Fibroblast of gingiva (primary cell): ENCODE results near the gene P2RY6.
A peak's percentile ranks its signal among the peaks of the same experiment; 100 is the strongest.

Source experiments
- DNase-seq: peaks from one replicate; pipeline ENCODE4 v3.0.0-alpha.2; 2011; ENCODE audit warnings: low read depth

The P2RY6 gene

GRCh38 chr11:73281201-73281741, 9.1 kb downstream of the P2RY6 start:
- no peak for DNase-seq

- no peak for DNase-seq
Observed at GRCh38 chr11:73281796-73282660, 9.9 kb downstream of the P2RY6 start.

- no peak for DNase-seq
Observed at GRCh38 chr11:73283276-73284000, 11.3 kb downstream of the P2RY6 start.

GRCh38 chr11:73284106-73284505, 12.0 kb downstream of the P2RY6 start:
- DNase-seq: no peak

- no peak for DNase-seq
Observed at GRCh38 chr11:73285721-73286120, 13.6 kb downstream of the P2RY6 start.

GRCh38 chr11:73286240-73286810, 14.2 kb downstream of the P2RY6 start:
- DNase-seq: no peak

- no peak for DNase-seq
Observed at GRCh38 chr11:73287400-73288101, 15.4 kb downstream of the P2RY6 start.

- no peak for DNase-seq
Observed at GRCh38 chr11:73288192-73288872, 16.2 kb downstream of the P2RY6 start.

GRCh38 chr11:73288873-73289707, 17.0 kb downstream of the P2RY6 start:
- peak; percentile 63 for DNase-seq

GRCh38 chr11:73290536-73290935, 18.4 kb downstream of the P2RY6 start:
- DNase-seq: no peak

GRCh38 chr11:73291196-73291595, 19.1 kb downstream of the P2RY6 start:
- DNase-seq: no peak

- no peak for DNase-seq
Observed at GRCh38 chr11:73291781-73292524, 19.8 kb downstream of the P2RY6 start.

GRCh38 chr11:73292525-73292894, 20.4 kb downstream of the P2RY6 start:
- DNase-seq: no peak

- no peak for DNase-seq
Observed at GRCh38 chr11:73293356-73293936, 21.3 kb downstream of the P2RY6 start.

GRCh38 chr11:73294604-73295003, 22.5 kb downstream of the P2RY6 start:
- DNase-seq: no peak

- DNase-seq: peak; percentile 55
Observed at GRCh38 chr11:73295241-73295995, 23.3 kb downstream of the P2RY6 start.

GRCh38 chr11:73295996-73296318, 23.8 kb downstream of the P2RY6 start:
- DNase-seq: no peak

GRCh38 chr11:73296501-73297230, 24.5 kb downstream of the P2RY6 start:
- DNase-seq: no peak
